Stimulated activated CD8-positive, alpha-beta memory T cell treated with anti-CD3 and anti-CD28 coated beads, Interleukin-7, amount 100 ng/mL, for 1 hour (primary cell): ENCODE data around the gene IPO4.
"Not testable (repeated sequence)": the region's sequence is repeated elsewhere in the genome, so short reads cannot be mapped to it uniquely, and the experiment has no call there.

Experiments
- DNase-seq, 2 donors: peaks; one replicate each; pipeline ENCODE4 v3.0.0-alpha.2; 2020; ENCODE audit warnings: low read depth in 2 of 2

Gene IPO4

GRCh38 chr14:24215495-24216344 lies 27.1 kb upstream of the IPO4 start, which contains the start of gene MDP1:
TSS of gene MDP1 (minus strand) at chr14:24216066. CDS start at chr14:24215955, 111 bp downstream.
- peak; percentile 67 to 69 for DNase-seq

GRCh38 chr14:24213866-24214662 lies 25.4 kb upstream of the IPO4 start:
- no peak for DNase-seq

DNA sequence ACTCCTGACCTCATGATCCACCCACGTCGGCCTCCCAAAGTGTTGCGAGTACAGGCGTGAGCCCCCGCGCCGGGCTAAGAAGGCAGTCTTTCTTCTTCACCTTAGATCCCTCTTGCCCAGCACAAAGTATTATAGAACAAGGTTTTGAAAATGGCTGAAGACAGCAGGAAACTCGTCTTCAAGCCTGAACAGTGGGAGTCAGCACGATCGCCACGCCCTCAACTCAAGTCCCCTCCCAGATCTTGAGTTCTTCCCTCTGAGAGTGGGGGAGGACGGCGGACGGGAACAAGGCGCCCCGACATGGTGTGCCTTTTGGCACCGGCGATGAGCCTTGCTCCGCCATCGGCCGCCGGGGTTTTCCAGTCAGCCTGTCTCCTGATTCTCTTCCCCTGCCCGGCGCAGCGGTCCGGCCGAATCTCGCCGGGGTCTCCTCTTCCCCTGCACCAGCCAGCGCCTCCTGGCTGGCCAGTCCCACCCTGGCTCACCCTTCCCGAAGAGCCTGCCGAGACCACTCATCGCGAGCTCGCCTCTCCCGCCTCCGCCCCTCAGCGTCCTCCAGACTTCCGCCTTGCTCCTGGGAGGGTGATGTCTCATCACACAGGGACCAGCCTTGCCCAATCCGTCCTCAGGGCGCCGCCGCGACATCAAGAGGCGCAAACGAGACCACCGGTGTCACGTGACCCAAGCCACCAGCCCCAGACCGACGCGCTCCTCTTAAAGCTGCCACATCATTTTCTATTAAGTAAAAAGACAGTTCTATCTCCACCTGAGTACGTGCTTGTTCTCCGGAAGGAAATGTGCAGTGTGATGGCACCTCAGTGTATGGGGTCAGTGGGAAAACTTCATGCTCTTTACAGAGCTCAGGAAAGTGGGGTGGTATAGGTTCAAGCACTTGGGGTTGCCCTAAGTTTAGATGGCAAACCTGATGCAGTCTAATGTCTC lies 24.6 kb upstream of the IPO4 start, which contains the start of gene CHMP4A:
TSS of gene CHMP4A (minus strand) at position 565 of the 942 bp plus-strand sequence. CDS start at position 516, 49 bp downstream.
- peak; percentile 89 to 90 for DNase-seq

DNA sequence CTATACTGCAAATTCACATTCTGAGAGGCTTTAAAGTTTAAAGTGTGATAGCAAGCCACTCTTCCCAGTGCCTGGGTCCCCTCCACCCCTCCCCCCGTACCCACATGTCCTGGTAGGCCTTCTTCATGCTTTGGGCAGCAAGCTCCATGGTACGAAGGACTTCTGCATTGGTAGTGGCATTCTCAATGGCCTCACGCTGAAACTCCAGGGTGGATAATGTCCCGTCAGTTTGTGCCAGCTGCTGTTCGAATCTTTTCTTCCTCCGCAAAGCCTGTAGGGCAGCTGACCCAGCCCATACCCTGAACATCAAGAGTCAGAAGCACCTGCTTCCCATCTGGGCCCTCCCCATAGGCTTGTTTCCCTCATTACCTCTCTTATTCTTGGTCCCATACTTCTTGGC lies 22.7 kb upstream of the IPO4 start:
- no peak for DNase-seq

DNA sequence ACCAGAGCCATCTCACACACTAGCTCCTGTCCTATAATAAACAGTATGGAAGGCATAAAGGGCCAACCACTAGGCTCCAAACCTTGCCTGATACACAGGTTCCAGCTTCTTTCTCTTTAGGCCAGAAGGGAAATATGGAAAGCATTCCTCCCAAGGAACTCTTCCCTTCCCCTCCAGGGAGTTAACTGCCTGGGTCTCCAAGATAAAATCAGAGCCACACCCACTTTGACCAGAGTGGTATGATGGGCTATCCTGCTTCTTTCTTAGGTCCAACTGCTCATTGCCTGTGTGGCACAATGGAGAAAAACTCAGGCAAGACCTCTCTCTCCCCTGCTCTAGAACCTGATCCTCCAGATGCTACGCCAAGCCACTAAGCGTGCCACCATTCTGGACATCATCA lies 19.0 kb upstream of the IPO4 start:
- no peak for DNase-seq

DNA sequence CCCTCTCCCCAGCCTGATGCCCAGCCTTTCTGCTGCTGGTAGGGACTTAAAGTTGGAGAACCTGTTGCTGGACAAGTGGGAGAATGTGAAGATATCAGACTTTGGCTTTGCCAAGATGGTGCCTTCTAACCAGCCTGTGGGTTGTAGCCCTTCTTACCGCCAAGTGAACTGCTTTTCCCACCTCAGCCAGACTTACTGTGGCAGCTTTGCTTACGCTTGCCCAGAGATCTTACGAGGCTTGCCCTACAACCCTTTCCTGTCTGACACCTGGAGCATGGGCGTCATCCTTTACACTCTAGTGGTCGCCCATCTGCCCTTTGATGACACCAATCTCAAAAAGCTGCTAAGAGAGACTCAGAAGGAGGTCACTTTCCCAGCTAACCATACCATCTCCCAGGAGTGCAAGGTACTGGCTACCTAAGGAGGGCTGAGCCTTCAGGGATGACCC lies 18.5 kb upstream of the IPO4 start:
- DNase-seq = no peak

DNA sequence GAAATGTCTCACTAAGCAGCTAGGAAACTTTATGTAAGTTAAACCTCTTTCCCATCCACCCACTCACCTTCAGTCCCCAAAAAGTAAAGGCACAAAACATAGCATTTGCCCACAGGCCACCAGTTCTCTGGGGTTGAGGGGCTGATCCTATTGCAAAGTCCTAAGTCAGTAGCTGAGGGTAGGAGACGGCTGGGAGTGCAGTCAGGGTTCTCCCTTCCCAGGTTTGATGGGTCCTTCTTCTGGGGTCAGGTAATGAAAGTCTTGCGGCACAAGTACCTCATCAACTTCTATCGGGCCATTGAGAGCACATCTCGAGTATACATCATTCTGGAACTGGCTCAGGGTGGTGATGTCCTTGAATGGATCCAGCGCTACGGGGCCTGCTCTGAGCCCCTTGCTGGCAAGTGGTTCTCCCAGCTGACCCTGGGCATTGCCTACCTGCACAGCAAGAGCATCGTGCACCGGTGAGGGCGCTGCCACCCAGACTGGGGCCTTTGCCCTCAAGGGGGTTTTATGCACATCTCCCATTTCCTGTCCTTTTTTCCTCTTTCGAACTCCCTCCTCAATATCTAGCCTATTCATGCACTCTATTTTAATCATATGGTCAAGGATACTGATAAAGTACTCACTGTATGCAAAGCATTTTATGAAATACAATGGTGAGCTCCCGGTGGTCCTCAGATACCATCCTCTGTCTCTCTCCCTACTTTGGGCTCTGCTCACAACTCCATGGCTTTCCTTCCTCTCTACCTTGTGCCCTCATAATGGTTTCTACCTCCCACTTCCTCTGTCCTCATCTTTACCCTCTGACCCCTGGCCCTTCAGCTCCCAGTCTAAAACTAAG lies 17.9 kb upstream of the IPO4 start:
- no peak for DNase-seq

DNA sequence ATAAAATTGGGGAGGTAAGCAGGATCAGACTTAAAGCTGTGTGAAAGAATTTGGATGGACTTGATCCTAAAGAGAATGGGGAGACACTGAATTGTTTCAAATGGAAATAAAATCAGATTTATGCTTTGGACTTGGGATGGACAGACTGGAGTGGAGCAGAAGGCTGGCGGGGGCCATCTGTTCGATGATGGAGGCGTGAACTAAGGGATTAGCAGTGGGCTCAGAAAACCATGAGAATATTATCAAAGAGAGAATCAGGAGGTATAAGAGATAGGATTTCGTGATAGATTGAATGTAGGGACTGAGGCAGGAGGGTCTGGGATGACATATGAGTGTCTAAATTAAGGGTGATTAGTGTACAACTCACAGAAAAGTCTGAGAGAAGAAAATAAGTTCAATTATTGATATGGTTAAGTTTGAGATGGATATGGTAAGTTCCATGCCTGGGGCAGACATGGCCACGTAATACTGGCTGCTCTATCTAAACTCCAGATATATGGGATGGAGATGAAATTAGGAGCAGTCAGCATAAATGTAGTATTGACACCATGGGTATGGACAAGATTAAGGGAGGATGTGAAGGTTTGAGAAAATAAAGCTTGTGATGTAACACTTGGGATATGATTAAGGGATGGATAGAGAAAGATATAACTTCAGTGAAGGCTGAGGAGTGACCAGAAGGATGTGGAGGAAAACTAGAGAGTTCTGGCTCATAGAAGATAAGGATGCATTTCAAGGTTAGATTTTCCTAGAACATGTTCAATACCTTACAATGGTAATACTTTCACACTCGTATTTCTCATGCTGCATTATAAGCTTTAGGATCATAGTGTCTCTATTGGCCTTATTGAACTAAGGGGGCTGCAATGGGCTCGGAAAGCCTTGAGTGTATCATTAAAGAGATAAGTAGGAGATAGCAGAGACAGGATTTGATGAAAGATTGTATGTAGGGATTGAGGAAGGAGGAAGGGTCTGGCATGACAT lies 15.8 kb upstream of the IPO4 start:
- no peak for DNase-seq

DNA sequence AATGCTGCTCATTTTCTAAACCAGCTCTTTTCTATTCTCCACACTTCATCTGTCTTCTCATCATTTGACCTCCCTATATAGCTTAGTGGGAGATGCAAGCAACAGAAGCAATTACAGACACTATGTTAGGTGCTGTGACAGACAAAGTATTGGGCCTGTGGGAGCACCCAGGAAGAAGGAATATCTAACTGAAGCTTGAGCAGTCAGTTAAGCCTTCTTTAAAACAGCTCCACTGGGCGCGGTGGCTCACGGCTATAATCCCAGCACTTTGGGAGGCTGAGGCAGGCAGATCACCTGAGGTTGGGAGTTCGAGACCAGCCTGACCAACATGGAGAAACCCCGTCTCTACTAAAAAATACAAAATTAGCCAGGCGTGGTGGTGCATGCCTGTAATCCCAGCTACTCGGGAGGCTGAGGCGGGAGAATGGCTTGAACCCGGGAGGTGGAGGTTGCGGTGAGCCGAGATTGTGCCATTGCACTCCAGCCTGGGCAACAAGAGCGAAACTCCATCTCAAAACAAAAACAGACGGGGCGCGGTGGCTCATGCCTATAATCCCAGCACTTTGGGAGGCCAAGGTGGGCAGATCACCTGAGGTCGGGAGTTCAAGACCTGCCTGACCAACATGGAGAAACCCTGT lies 14.8 kb upstream of the IPO4 start:
- DNase-seq = not testable (repeated sequence)

DNA sequence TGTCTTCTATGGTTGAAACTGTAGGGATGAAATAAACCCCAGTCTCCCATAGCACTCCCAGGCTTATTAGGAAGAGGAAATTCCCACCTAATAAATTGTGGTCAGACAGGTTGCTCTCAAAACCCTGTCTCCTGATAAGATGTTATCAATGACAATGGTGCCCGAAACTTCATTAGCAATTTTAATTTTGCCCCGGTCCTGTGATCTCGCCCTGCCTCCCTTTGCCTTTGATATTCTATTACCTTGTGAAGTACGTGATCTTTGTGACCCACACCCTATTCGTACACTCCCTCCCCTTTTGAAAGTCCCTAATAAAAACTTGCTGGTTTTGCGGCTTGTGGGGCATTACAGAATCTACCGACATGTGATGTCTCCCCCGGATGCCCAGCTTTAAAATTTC lies 13.9 kb upstream of the IPO4 start:
- not testable (repeated sequence) for DNase-seq

- no peak for DNase-seq
Measured at GRCh38 chr14:24198814-24199524, 10.4 kb upstream of the IPO4 start.

GRCh38 chr14:24197056-24197450 lies 8.4 kb upstream of the IPO4 start:
- no peak for DNase-seq

GRCh38 chr14:24196071-24197055 lies 7.7 kb upstream of the IPO4 start:
- no peak for DNase-seq

DNA sequence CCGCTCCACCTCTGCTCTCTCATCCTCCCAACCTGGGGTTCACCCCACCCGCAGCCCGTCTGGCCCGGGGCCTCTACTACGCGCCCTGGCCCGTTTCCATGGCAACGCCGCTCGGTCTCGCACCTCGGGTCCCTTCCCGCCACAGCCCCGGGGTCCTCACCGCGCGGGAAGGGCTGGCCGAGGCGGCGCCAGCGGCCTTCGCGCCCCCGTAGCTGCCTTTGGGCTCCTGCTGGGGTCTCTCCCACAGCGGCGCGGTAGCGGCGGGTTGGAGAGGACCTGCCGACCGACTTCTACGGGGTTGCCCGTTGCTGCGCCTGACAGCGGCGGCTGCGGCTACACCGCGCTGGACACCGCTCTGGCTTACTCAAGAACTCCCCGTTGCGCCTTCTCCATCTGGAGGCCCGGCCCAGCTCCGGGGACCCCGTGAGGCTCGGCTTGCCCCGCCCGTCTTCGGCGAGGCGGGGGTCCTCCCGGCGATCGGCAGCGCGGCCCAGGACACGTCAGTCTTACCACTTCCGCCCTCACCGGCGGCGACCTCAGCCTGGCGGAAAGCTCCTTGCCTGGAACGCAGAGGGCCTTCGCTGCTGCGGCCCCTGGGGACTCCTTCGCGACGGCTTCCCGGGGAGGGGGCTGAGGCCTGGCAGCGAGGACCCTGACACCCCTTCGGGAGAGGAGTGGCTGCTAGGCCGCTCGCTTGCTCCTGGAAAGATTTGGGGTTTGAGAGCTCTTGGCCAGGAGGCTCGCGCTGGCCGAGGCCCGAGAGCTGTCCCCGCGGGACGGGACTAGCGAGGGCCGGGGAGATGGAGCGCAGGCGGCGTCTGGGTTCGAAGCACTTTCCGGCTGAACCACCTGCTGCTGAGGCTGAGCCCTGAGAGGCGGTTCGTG lies 6.8 kb upstream of the IPO4 start, which contains the start of gene TM9SF1:
TSS of gene TM9SF1 (minus strand) at position 256 of the 885 bp plus-strand sequence. CDS start 422 bp downstream, outside the sequence.
- peak; percentile 72 to 74 for DNase-seq

GRCh38 chr14:24194873-24195185 lies 6.2 kb upstream of the IPO4 start:
- no peak for DNase-seq
